Gastroesophageal sphincter (tissue), 4 donors: ENCODE measurements around the gene TBRG4. TPM values are rescaled to one million over a fixed set of nuclear protein-coding genes. Genes with fewer than 3 reads are reported as not detected.

Experiments used
- ATAC-seq: fragments of 150-250 bp; one replicate; pipeline ENCODE4 v1.9.1; 2016; ENCODE audit warnings: mild to moderate bottlenecking, moderate library complexity
- H3K27ac ChIP-seq, 4 donors: fragments of 200-600 bp; sonication (generic) in 3 of 4; 1 replicate in 3 of 4; 2 replicates in 1 of 4; pipeline ENCODE4 v1.5.1; 2016 to 2019
- H3K27me3 ChIP-seq: fragments of 200-600 bp; sonication (generic); one replicate; pipeline ENCODE4 v1.5.1; 2019
- H3K36me3 ChIP-seq, 2 donors: fragments of 200-600 bp; sonication (generic); one replicate each; pipeline ENCODE4 v1.5.1; 2019; ENCODE audit warnings: control low read depth in 1 of 2
- H3K4me1 ChIP-seq, 3 donors: fragments of 200-600 bp; sonication (generic); 1 replicate in 2 of 3; 2 replicates in 1 of 3; pipeline ENCODE4 v1.5.1; 2016 to 2019; ENCODE audit warnings: control low read depth in 2 of 3
- H3K4me3 ChIP-seq, 2 donors: fragments of 200-600 bp; sonication (generic); one replicate each; pipeline ENCODE4 v1.5.1; 2019; ENCODE audit warnings: mild to moderate bottlenecking in 1 of 2, moderate library complexity in 1 of 2
- H3K9me3 ChIP-seq, 3 donors: fragments of 200-600 bp; sonication (generic); one replicate each; pipeline ENCODE4 v1.5.1; 2017 to 2019; ENCODE audit warnings: control low read depth in 2 of 3
- CTCF ChIP-seq, 4 experiments: fragments of 200-600 bp in 2 of 4; fragments of 450-650 bp in 2 of 4; sonication (generic) in 1 of 4; IDR thresholded peaks; one replicate each; pipeline ENCODE4 v1.5.1; 2017 to 2019; ENCODE audit warnings: antibody characterized with exemption in 4 of 4, mild to moderate bottlenecking in 2 of 4, moderate library complexity in 2 of 4
- EP300 ChIP-seq: sonication (generic); formaldehyde crosslinking; IDR thresholded peaks from one replicate; pipeline ENCODE4 v1.6.1; 2017; ENCODE audit warnings: antibody characterized with exemption, mild to moderate bottlenecking
- POLR2A ChIP-seq, 2 donors: fragments of 450-650 bp; IDR thresholded peaks; one replicate each; pipeline ENCODE4 v1.6.1; 2017; ENCODE audit warnings: antibody characterized with exemption in 2 of 2, mild to moderate bottlenecking in 2 of 2, moderate library complexity in 1 of 2
- POLR2AphosphoS5 ChIP-seq: sonication (generic); formaldehyde crosslinking; IDR thresholded peaks from one replicate; pipeline ENCODE4 v1.6.1; 2017; ENCODE audit warnings: antibody characterized with exemption
- WGBS, 2 donors: methylation state at CpG; one replicate each; pipeline ENCODE4 v1.1.5; 2018; ENCODE audit warnings: low coverage in 1 of 2; 5-methylcytosine and 5-hydroxymethylcytosine counted together
- total RNA-seq, 4 donors: library from RNA; depleted of rRNA; stranded (reverse); fragments of >200 nt; gene quantifications; one replicate each; pipeline ENCODE4 v1.1.0, GENCODE V29; 2016

The TBRG4 gene
- total RNA-seq, 4 donors from 2014 or later, result 38.7 to 66.6 (median 54.7) TPM

GRCh38 chr7:45082831-45083331, 28.6 kb downstream of the TBRG4 start:
- Histone ChIP-seq H3K27ac (peak overlapping the region in 1 of 4 donors; percentile 13), H3K9me3 (no peaks in the 10 kb centered on the region), H3K36me3 (peaks cover 0 to 43% of the 10 kb centered on the region in 2 donors), H3K27me3 (no peaks in the 10 kb centered on the region), H3K4me1 (peaks cover 0 to 5% (median 0%) of the 10 kb centered on the region in 3 donors), H3K4me3 (no peak overlapping the region)
- no peak for ATAC-seq
- no peak for TF ChIP-seq POLR2AphosphoS5
- TF ChIP-seq CTCF (IDR thresholded peaks at IDR 0.05), result no peak
- no peak for TF ChIP-seq POLR2A (IDR thresholded peaks at IDR 0.05)
- no peak for TF ChIP-seq EP300
- 100% methylated on average over 1 of the region's 10 CpGs; no CpG with 5 or more reads in 1 of the 2 donors for whole genome bisulfite sequencing, 2 donors

GRCh38 chr7:45082031-45082830, 29.3 kb downstream of the TBRG4 start:
- TF ChIP-seq POLR2AphosphoS5, result no peak
- no peak for TF ChIP-seq EP300
- TF ChIP-seq POLR2A (IDR thresholded peaks at IDR 0.05), result no peak
- TF ChIP-seq CTCF (IDR thresholded peaks at IDR 0.05), result no peak
- peak; percentile 24 for ATAC-seq
- H3K27ac ChIP-seq, result peak overlapping the region in 1 of 4 donors; percentile 48
- peaks cover 0 to 49% of the 10 kb centered on the region in 2 donors for H3K36me3 ChIP-seq
- no peaks in the 10 kb centered on the region for H3K9me3 ChIP-seq
- WGBS, 2 donors, result 86% methylated on average over 2 of the region's 18 CpGs; no CpG with 5 or more reads in 1 of the 2 donors
- H3K27me3 ChIP-seq, result no peaks in the 10 kb centered on the region
- no peaks in the 10 kb centered on the region for H3K4me1 ChIP-seq
- no peak overlapping the region for H3K4me3 ChIP-seq

- Histone ChIP-seq H3K4me1 (no peaks in the 10 kb centered on the region), H3K4me3 (no peak overlapping the region), H3K27me3 (no peaks in the 10 kb centered on the region), H3K27ac (peak overlapping the region in 1 of 4 donors; percentile 48), H3K9me3 (no peaks in the 10 kb centered on the region), H3K36me3 (peaks cover 0 to 55% of the 10 kb centered on the region in 2 donors)
- TF ChIP-seq POLR2A (IDR thresholded peaks at IDR 0.05) (no peak), CTCF (IDR thresholded peaks at IDR 0.05) (no peak), POLR2AphosphoS5 (no peak)
- 88% methylated on average over 5 of the region's 9 CpGs; no CpG with 5 or more reads in 1 of the 2 donors for WGBS, 2 donors
- ATAC-seq, result no peak
Observed at GRCh38 chr7:45081670-45081974, 29.9 kb downstream of the TBRG4 start.

GRCh38 chr7:45080958-45081669, 30.4 kb downstream of the TBRG4 start:
- TF ChIP-seq EP300 (no peak), CTCF (IDR thresholded peaks at IDR 0.05) (no peak), POLR2A (IDR thresholded peaks at IDR 0.05) (no peak), POLR2AphosphoS5 (no peak)
- Histone ChIP-seq H3K27me3 (no peaks in the 10 kb centered on the region), H3K27ac (peak overlapping the region in 1 of 4 donors; percentile 48), H3K4me3 (no peak overlapping the region), H3K36me3 (peaks cover 0 to 60% of the 10 kb centered on the region in 2 donors), H3K4me1 (no peaks in the 10 kb centered on the region), H3K9me3 (no peaks in the 10 kb centered on the region)
- 68 to 89% methylated on average over 5 to 6 of the region's 14 CpGs for WGBS, 2 donors
- ATAC-seq, result no peak
